ENCODE measurements around the gene REEP3.
"Not testable (repeated sequence)": the region's sequence is repeated elsewhere in the genome, so short reads cannot be mapped to it uniquely, and the experiment has no call there.

REEP3 gene

DNA sequence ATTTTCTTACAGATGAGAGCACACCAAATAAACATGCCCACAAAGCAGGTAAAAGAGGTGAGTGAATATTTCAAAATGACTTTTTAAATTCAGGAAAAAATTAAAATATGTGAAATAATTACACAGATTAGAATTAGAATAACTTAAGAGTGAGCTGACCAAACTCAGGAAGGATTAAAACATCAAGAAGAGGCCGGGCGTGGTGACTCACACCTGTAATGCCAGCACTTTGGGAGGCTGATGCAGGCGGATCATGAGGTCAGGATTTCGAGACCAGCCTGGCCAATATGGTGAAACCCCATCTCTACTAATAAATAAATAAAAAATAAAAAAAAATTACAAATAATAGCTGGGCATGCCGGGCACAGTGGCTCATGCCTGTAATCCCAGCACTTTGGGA lies 140.1 kb downstream of the REEP3 start:
- no peak for DNase-seq (ENCODE audit: low read depth in 2 of 3, low spot score in 2 of 3)

DNA sequence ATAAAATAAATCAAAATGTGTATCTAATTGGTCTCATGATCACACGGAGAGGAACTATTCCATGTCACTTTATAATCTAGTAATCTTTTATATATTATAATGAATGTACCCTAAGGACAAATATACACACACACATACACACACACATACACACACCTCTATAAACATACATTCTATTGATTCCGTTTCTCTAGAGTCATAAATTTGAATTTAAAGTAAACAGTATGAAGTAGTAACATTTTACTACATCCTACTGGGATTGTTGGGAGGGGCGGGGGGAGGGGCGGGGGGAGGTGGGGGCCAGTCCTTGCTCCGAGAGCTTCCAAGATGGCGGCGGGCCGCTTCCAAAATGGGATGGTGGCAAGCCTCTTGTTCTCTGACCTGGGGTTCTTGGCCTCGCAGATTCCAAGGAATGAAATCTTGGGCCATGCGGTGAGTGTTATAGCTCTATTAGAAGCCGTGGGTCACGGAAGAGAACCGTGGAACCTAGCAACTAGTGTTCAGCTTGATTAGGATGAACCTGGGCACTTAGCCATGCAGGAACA lies 143.2 kb downstream of the REEP3 start:
- no peak for DNase-seq (ENCODE audit: low read depth in 2 of 3, low spot score in 2 of 3)

- DNase-seq (ENCODE audit: low read depth in 2 of 3, low spot score in 2 of 3), result not testable (repeated sequence)
Measured at GRCh38 chr10:63665006-63665580, 143.9 kb downstream of the REEP3 start.

DNA sequence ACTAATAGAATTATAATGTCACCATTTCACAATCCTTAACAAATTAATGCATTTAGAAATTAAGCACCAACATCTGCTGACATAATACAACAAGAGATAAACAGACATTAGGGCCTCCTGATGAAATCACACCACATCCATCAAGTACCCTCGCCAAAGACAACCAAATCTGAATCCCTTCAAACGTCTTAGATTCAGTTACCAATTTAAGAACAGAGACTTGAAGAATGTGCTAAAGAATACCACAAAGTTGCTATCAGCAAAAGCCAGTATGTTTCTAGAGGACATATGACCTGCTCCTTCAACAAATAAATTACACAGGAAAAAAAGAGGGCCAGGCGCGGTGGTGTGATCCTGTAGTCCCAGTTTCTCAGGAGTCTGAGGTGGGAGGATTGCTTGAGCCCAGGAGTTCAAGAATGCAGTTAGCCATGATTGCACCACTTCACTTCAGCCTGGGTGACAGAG lies 144.5 kb downstream of the REEP3 start:
- DNase-seq (ENCODE audit: low read depth in 2 of 3, low spot score in 2 of 3), result no peak

DNA sequence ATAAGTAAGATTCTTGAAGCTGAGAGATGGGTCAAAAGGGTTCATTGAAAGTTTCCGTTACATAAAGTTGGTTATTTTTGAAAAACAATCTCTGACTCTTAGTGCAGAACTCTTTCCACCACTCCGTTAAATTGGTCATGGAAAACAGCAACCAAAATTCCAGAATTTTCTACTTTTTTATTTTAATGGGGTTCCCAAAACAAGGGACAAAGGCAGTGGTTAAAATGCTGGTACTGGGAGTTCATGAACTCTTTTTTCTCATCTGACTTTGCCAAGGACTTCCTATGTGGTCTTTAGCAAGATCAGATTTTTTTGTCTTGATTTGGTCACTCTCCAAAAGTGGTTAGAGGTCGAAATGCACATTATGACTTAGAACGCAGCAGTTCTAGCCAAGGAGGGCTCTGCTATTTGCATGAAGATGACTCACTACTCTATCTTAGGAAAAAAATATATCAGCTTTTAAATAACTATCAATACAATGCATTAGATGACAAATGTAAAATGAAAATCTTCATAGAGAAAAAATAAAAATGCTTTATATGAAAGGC lies 145.7 kb downstream of the REEP3 start:
- DNase-seq (ENCODE audit: low read depth in 2 of 3, low spot score in 2 of 3), result no peak

DNA sequence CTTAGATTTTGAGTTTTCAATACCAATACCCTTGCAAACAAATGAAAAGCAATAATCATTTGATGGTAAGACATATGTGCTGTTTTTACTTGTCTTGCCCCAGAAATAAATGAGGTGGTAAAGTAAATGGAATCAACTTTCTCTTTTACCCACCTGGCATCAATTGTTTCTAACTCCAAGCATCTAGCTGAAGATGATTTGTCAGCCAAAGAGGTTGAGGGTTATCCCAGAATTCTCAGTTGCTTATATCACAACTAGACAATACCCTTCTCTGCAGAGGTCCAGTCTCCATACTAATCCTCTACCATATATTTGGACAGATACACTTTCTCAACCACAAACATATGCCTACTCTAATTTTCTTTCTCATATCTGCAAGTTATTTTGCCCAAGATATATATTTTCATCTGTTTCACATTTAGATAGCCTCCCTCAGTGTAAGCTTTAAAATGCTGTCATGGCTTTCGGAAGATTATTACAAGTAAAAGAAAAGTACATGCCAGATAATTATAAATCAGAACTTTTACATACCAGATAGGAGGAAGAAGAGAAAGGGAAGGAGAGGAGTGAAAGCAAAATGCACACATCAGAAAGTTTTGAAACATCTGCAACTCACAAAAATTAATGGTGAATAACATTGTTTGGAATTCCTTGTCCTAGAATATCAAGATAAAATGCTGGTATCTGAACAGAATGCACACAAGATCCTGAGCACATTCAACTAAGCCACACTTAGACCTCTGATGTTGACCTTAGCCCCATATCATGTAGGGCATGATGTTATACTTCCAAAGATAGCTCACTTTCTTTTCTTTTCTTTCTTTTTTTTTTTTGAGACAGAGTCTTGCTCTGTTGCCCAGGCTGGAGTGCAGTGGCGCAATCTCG lies 146.6 kb downstream of the REEP3 start:
- DNase-seq (ENCODE audit: low read depth in 2 of 3, low spot score in 2 of 3), result no peak

DNA sequence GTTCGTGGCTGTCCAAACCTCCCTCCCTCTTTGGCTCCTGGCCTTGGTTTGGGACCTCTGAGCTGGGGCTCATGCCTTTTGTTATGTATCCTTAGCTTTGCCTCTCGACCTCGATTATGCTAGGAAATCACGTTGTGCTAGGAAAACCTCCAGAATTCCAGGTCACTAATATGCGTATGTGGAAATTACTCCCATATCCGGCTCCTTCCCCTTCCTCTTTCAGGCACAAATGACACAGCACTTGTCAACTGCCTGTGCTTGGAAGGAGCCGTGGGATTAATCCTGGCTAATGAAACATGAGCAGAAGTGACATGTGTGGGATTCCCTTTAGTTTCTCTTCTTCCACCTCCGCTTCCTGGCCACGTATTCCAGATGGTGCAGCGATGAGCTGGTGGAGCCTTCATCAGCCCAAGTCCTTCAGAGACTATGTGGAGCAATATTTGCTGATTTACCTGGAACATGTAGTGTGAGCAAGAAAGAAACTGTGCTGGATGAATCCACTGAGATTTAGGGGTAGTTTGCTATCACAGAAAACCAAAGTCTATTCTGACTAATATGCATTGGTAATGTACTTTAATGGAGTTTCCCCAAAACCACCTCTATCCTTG lies 149.2 kb downstream of the REEP3 start:
- DNase-seq (ENCODE audit: low read depth in 2 of 3, low spot score in 2 of 3), result no peak

- DNase-seq (ENCODE audit: low read depth in 2 of 3, low spot score in 2 of 3), result no peak
Measured at GRCh38 chr10:63671317-63671937, 150.2 kb downstream of the REEP3 start.

DNA sequence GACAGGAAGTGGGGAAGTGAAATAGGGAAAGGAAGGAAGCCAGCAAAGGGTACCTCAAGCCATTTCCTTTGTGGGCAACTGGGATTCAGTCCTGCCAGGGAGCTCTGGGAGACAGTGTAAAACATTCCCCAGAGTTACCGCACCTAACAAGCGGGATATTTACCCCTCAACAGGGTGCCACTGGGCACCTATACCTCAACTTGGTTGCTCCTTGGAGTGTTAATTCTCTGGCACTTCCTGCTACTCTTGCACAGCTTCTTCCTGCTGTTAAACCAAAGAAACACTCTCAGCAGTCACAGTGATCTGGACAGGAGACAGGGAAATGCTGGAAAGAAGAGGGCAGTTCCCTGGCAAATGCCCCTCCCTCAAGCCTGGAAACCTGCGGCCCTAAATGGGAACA lies 151.3 kb downstream of the REEP3 start:
- DNase-seq (ENCODE audit: low read depth in 2 of 3, low spot score in 2 of 3), result no peak

- DNase-seq (ENCODE audit: low read depth in 2 of 3, low spot score in 2 of 3), result no peak
Measured at GRCh38 chr10:63673246-63673645, 152.0 kb downstream of the REEP3 start.

DNA sequence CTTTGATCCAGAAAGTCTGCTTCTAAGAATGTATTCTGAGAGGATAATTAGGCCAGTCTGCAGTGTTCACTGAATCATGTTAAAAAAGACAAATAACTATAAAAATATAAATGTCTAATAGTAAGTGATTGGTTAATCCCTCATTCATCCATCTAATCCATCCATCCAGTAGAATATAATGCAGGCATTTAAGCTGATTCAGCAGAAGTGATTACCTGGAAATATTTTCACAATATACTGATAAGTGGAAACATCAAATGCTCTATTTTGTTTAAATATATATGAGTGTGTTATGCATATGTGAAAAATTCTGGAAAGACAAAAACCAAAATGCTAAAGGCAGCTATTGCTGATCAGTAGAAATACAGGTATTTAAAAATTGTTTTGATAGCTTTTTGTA lies 152.6 kb downstream of the REEP3 start:
- DNase-seq (ENCODE audit: low read depth in 2 of 3, low spot score in 2 of 3), result no peak
